IMR-90 (cell line): ENCODE results near the gene SLC13A1. TPM values are rescaled to one million over a fixed set of nuclear protein-coding genes. Genes with fewer than 3 reads are reported as not detected.
A peak's percentile ranks its signal among the peaks of the same experiment; 100 is the strongest.

ENCODE experiments used
- ATAC-seq: fragments of 200-7000 bp; cut with Tn5 transposase; 2 replicates; pipeline ENCODE4 v1.9.1; 2020; ENCODE audit warnings: low read depth, mild to moderate bottlenecking, moderate library complexity
- BruUV-seq: library from RNA; stranded (reverse); fragments of 400-500 nt; replicated peaks from 2 replicates; lab custom pipeline; 2021; lab: Mats Ljungman, UMichigan
- CTCF ChIA-PET: fragments of 300-600 bp; formaldehyde crosslinking; extraction: SDS; loops from one replicate; lab custom pipeline; 2021; ENCODE audit warnings: antibody characterized with exemption; lab: Yijun Ruan, JAX
- POLR2A ChIA-PET: fragments of 300-600 bp; sonication (Branson Sonifier 250); formaldehyde crosslinking; loops from one replicate; lab custom pipeline; 2022; ENCODE audit warnings: antibody characterized with exemption; ENCODE audit not compliant: unreplicated experiment; lab: Charles Lee
- DNase-seq: peaks from one replicate; pipeline ENCODE4 v3.0.0; 2013
- H2AFZ ChIP-seq: replicated peaks from 2 replicates; pipeline ENCODE3; 2013; ENCODE audit warnings: low read length, mild to moderate bottlenecking; ENCODE audit not compliant: poor library complexity
- H2AK5ac ChIP-seq: 2 replicates; pipeline ENCODE4 v1.6.1; 2013; ENCODE audit warnings: low read depth, low read length, inconsistent platforms
- H2AK9ac ChIP-seq: replicated peaks from 2 replicates; pipeline ENCODE3; 2013; ENCODE audit warnings: mild to moderate bottlenecking, low read depth, low read length, moderate library complexity; ENCODE audit not compliant: poor library complexity
- H2BK120ac ChIP-seq: 2 replicates; pipeline ENCODE4 v1.6.1; 2013; ENCODE audit warnings: low read depth, low read length, inconsistent platforms
- H2BK15ac ChIP-seq: 3 replicates; pipeline ENCODE4 v1.6.1; 2013; ENCODE audit warnings: low read depth, low read length, inconsistent platforms
- H2BK20ac ChIP-seq: 2 replicates; pipeline ENCODE4 v1.6.1; 2013; ENCODE audit warnings: low read depth, mild to moderate bottlenecking, inconsistent platforms, low read length, moderate library complexity
- H2BK5ac ChIP-seq: 2 replicates; pipeline ENCODE4 v1.6.1; 2013; ENCODE audit warnings: mild to moderate bottlenecking, low read depth, low read length, inconsistent platforms; ENCODE audit not compliant: poor library complexity, severe bottlenecking
- H3K14ac ChIP-seq: replicated peaks from 2 replicates; pipeline ENCODE4 v1.6.1; 2013; ENCODE audit warnings: low read depth, low read length, inconsistent platforms
- H3K18ac ChIP-seq: 2 replicates; pipeline ENCODE4 v1.6.1; 2013; ENCODE audit warnings: low read depth, low read length, control low read depth
- H3K23ac ChIP-seq: 2 replicates; pipeline ENCODE4 v1.6.1; 2013; ENCODE audit warnings: low read depth, low read length, inconsistent platforms
- H3K27ac ChIP-seq: 2 replicates; pipeline ENCODE4 v1.5.1; 2013; ENCODE audit warnings: mild to moderate bottlenecking, control low read depth, low read length; ENCODE audit not compliant: insufficient read depth
- H3K27me3 ChIP-seq: 2 replicates; pipeline ENCODE4 v1.6.1; 2013; ENCODE audit warnings: low read length; ENCODE audit not compliant: control insufficient read depth, insufficient read depth
- H3K36me3 ChIP-seq: 2 replicates; pipeline ENCODE4 v1.6.1; 2013; ENCODE audit warnings: low read length, mixed read lengths; ENCODE audit not compliant: control insufficient read depth, insufficient read depth
- H3K4ac ChIP-seq: 2 replicates; pipeline ENCODE4 v1.6.1; 2013; ENCODE audit warnings: low read depth, low read length, inconsistent platforms
- H3K4me1 ChIP-seq: 2 replicates; pipeline ENCODE4 v1.6.1; 2013; ENCODE audit warnings: low read length, mixed read lengths; ENCODE audit not compliant: control insufficient read depth, insufficient read depth
- H3K4me2 ChIP-seq: 2 replicates; pipeline ENCODE4 v1.6.1; 2013; ENCODE audit warnings: low read depth, mild to moderate bottlenecking, control low read depth, low read length, moderate library complexity
- H3K4me3 ChIP-seq: 2 replicates; pipeline ENCODE4 v1.5.1; 2013; ENCODE audit warnings: low read depth, mild to moderate bottlenecking, control low read depth, low read length, moderate library complexity; ENCODE audit not compliant: insufficient read depth
- H3K56ac ChIP-seq: 2 replicates; pipeline ENCODE4 v1.6.1; 2013; ENCODE audit warnings: low read length, inconsistent platforms; ENCODE audit not compliant: insufficient read depth; ENCODE audit errors: extremely low read depth
- H3K79me1 ChIP-seq, 2 experiments: 2 replicates each; pipeline ENCODE4 v1.6.1; 2013; ENCODE audit warnings: low read length in 2 of 2, inconsistent platforms in 1 of 2, low read depth in 1 of 2
- H3K9ac ChIP-seq: 2 replicates; pipeline ENCODE4 v1.6.1; 2013; ENCODE audit warnings: low read depth, low read length, control low read depth
- H3K9me1 ChIP-seq: 2 replicates; pipeline ENCODE4 v1.6.1; 2013; ENCODE audit warnings: low read length, inconsistent platforms; ENCODE audit not compliant: insufficient read depth
- H3K9me3 ChIP-seq: 2 replicates; pipeline ENCODE4 v1.6.1; 2013; ENCODE audit warnings: low read length; ENCODE audit not compliant: control insufficient read depth, insufficient read depth
- H4K20me1 ChIP-seq: 2 replicates; pipeline ENCODE4 v1.6.1; 2013; ENCODE audit warnings: low read length, inconsistent platforms; ENCODE audit not compliant: insufficient read depth
- H4K5ac ChIP-seq: 2 replicates; pipeline ENCODE4 v1.6.1; 2013; ENCODE audit warnings: mild to moderate bottlenecking, low read depth, low read length, control low read depth
- H4K8ac ChIP-seq, 2 experiments: 2 replicates each; pipeline ENCODE4 v1.6.1; 2013; ENCODE audit warnings: low read depth in 2 of 2, low read length in 2 of 2, control low read depth in 1 of 2, inconsistent platforms in 1 of 2
- H4K91ac ChIP-seq: 2 replicates; pipeline ENCODE4 v1.6.1; 2013; ENCODE audit warnings: low read depth, low read length, inconsistent platforms; ENCODE audit not compliant: insufficient read depth
- MAFK ChIP-seq: IDR thresholded peaks from 2 replicates; pipeline ENCODE4 v1.6.1; 2012; ENCODE audit warnings: low read depth, low read length, improper control_type of control experiment
- WGBS, 2 experiments: methylation state at CpG; one replicate each; pipeline versions ENCODE4 v1.1.5 to v1.1.7; 2013; ENCODE audit warnings: missing lambda C conversion rate in 2 of 2; ENCODE audit not compliant: insufficient read length in 1 of 2; ENCODE audit errors: extremely low coverage in 2 of 2; 5-methylcytosine and 5-hydroxymethylcytosine counted together
- dilution Hi-C: fragments of 300-500 bp; cut with HindIII; formaldehyde crosslinking; loops from one replicate; pipeline ENCODE4 v1.14.3; 2018; ENCODE audit warnings: low sequenced_read_pairs; ENCODE audit not compliant: unreplicated experiment
- in situ Hi-C: fragments of 300-500 bp; cut with MboI; formaldehyde crosslinking; loops from 3 replicates; pipeline ENCODE4 v1.14.3; 2019; ENCODE audit warnings: low sequenced_read_pairs, inconsistent platforms, mixed read lengths
- intact Hi-C: fragments of 100-400 bp; cut with micrococcal nuclease; formaldehyde crosslinking; loops from 2 replicates; pipeline ENCODE4 v1.10.0; 2022
- polyA plus RNA-seq, 3 experiments: library from polyadenylated mRNA; depleted of rRNA; stranded (reverse); fragments of >200 nt; gene quantifications; 2 replicates each; pipeline ENCODE4 v1.2.3, GENCODE V29; 2012; ENCODE audit warnings: low replicate concordance in 1 of 3
- total RNA-seq: library from RNA; depleted of rRNA; stranded (reverse); fragments of >200 nt; gene quantifications from 2 replicates; pipeline ENCODE4 v1.2.3, GENCODE V29; 2012
- TF ChIP-seq, protein P1 (sequence below): fragments of 150-350 bp; IDR thresholded peaks from 2 replicates; pipeline ENCODE4 v1.6.1; 2016; ENCODE audit warnings: low read depth, mild to moderate bottlenecking, low read length, moderate library complexity, borderline replicate concordance

SLC13A1 gene
- total and polyA plus RNA-seq, 2 of the 4 experiments (the other 2 are of a cell fraction), result not detected

DNA sequence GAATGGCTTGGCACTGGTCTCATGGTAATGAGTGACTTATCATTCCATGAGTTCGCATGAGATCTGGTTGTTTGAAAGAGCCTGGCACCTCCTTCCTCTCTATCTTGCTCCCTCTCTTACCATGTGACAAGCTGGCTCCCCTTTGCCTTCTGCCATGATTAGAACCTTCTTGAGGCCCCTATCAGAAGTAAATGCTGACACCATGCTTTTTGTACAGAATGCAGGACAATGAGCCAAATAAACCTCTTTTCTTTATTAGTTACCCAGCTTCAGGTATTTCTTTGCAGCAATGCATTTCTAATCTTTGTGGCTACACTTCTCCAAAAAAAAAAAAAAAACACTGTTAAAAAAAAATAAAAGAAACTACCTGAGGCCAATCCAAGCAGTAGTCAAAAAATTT is 17.1 kb upstream of the SLC13A1 start:
- dilution Hi-C loops (no loop called here), intact Hi-C loops (no loop called here), in situ Hi-C loops (no loop called here)
- Histone ChIP-seq H2AK9ac (no peak overlapping the region), H3K36me3 (no peaks in the 10 kb centered on the region), H3K4me2 (no peak overlapping the region), H4K91ac (no peak overlapping the region), H3K23ac (no peak overlapping the region), H3K9ac (no peak overlapping the region), H4K8ac (no peak overlapping the region), H3K9me3 (peaks cover 3% of the 10 kb centered on the region; the same call in 1 of the 2 replicates), H4K5ac (no peak overlapping the region), H2BK15ac (no peak overlapping the region), H3K27me3 (no peaks in the 10 kb centered on the region), H3K56ac (no peak overlapping the region), H3K4me3 (no peak overlapping the region), H3K4me1 (no peaks in the 10 kb centered on the region), H3K27ac (no peak overlapping the region), H2BK20ac (no peak overlapping the region), H2AFZ (no peak overlapping the region), H2BK120ac (no peak overlapping the region), H4K20me1 (no peaks in the 10 kb centered on the region), H2AK5ac (no peak overlapping the region), H3K9me1 (no peaks in the 10 kb centered on the region), H3K4ac (no peak overlapping the region), H3K79me1 (no peaks in the 10 kb centered on the region), H3K14ac (no peak overlapping the region), H2BK5ac (no peak overlapping the region), H3K18ac (no peak overlapping the region)
- no CpG with 5 or more reads among the region's 1 CpG for WGBS, 2 experiments
- no peak for DNase-seq
- TF ChIP-seq, protein P1, sequence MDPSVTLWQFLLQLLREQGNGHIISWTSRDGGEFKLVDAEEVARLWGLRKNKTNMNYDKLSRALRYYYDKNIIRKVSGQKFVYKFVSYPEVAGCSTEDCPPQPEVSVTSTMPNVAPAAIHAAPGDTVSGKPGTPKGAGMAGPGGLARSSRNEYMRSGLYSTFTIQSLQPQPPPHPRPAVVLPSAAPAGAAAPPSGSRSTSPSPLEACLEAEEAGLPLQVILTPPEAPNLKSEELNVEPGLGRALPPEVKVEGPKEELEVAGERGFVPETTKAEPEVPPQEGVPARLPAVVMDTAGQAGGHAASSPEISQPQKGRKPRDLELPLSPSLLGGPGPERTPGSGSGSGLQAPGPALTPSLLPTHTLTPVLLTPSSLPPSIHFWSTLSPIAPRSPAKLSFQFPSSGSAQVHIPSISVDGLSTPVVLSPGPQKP, result no peak
- peak; percentile 55 for TF ChIP-seq MAFK
- no peak for ATAC-seq
- ChIA-PET CTCF (no interaction called here), POLR2A (no interaction called here)
- BruUV-seq, result no TSS peak
